ENCODE results near the gene ILDR2. TPM values are rescaled to one million over a fixed set of nuclear protein-coding genes. Genes with fewer than 3 reads are reported as not detected.

Gene ILDR2, protein sequence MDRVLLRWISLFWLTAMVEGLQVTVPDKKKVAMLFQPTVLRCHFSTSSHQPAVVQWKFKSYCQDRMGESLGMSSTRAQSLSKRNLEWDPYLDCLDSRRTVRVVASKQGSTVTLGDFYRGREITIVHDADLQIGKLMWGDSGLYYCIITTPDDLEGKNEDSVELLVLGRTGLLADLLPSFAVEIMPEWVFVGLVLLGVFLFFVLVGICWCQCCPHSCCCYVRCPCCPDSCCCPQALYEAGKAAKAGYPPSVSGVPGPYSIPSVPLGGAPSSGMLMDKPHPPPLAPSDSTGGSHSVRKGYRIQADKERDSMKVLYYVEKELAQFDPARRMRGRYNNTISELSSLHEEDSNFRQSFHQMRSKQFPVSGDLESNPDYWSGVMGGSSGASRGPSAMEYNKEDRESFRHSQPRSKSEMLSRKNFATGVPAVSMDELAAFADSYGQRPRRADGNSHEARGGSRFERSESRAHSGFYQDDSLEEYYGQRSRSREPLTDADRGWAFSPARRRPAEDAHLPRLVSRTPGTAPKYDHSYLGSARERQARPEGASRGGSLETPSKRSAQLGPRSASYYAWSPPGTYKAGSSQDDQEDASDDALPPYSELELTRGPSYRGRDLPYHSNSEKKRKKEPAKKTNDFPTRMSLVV
- polyA plus RNA-seq (ENCODE audit: insufficient read length in 4 of 4) = 10 to 100 TPM in 3 of 4 donors, 1 to 10 TPM in 1; 3.0 to 15.6 (median 15.1) TPM

DNA sequence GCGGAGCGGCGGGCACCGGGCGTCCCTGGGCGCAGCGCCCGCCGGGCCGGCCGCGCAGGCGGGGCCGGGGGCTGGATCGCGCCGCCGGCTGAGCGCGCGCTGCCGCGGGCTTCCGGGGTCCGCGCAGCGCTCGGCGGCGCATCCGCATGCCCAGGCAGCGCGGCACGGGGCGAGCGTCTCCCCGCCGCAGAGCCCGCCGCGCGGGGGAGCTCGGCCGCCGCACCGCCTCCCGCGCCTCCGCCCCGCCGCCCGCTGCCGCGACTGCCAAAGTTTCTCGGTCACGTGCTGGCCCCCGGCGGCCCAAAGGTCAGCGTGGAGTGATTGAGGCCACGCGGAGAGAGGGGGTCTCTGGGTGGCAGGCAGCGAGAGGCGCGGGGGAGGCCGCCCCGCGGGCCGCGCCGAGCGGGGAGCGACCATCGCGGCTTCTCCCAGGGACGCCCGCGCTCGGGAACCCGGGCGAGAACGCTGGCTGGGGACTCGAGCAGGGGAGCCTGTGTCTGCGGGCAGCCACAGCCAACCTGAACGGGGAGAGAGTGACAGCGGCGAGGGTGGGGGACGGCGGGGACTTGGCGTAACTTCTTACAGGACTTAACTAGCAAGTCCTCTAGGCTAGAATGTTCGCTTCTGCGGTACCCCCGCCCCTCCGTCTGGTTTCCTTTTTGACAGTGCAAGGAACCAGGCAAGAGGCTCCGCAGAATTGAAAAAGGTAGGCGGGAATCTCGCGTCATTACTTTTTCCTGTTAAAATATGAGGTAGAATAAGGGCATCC lies at the start of gene ILDR2:
TSS of gene ILDR2 (minus strand) at position 180 of the 769 bp plus-strand sequence. CDS start 272 bp downstream, outside the sequence.
- no peak for DNase-seq (ENCODE audit: low read depth in 4 of 4, low spot score in 3 of 4)

DNA sequence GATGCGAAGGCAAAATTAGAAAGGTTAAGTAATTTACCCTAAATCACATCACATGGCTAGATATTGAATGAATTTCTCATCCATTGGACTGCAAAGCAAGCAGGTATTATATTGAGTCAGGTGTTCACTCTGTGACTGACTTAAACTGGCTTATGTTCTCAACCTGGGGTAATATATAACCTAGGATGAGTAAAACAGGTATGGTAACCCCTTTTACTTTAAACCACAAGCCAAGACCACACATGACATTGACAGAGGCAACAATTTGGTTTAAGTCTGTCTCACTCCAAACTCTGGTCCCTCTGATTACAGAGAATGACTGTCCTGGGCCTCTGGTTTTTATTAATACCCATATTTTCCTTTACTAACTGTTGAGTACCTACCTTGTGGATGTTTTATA lies 47.0 kb upstream of the ILDR2 start:
- DNase-seq (ENCODE audit: low read depth in 4 of 4, low spot score in 3 of 4) = no peak

DNA sequence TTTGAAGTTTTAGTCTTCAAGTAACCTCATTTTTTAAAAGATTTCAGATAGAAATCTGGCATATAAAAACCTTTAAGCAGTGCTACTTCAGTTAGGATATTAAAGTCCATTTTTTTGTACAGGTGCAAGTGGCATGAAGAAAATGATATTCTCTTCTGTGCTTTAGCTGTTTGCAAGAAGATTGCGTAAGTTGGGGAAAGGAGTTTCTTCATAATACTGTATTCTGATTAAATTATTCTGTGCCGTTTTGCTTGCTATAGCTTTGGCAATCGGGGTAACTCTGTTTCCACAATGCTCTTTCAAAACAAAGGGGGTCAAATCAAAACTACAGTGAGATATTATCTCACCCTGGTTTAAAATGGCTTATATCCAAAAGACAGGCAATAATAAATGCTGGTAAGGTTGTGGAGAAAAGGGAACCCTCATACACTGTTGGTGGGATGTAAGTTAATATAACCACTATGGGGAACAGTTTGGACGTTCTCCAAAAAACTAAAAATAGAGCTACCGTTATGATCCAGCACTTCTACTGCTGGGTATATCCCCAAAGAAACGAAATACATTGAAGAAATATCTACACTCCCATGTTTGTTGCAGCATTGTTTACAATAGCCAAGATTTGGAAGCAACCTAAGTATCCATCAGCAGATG lies 40.9 kb upstream of the ILDR2 start:
- DNase-seq (ENCODE audit: low read depth in 4 of 4, low spot score in 3 of 4) = no peak

DNA sequence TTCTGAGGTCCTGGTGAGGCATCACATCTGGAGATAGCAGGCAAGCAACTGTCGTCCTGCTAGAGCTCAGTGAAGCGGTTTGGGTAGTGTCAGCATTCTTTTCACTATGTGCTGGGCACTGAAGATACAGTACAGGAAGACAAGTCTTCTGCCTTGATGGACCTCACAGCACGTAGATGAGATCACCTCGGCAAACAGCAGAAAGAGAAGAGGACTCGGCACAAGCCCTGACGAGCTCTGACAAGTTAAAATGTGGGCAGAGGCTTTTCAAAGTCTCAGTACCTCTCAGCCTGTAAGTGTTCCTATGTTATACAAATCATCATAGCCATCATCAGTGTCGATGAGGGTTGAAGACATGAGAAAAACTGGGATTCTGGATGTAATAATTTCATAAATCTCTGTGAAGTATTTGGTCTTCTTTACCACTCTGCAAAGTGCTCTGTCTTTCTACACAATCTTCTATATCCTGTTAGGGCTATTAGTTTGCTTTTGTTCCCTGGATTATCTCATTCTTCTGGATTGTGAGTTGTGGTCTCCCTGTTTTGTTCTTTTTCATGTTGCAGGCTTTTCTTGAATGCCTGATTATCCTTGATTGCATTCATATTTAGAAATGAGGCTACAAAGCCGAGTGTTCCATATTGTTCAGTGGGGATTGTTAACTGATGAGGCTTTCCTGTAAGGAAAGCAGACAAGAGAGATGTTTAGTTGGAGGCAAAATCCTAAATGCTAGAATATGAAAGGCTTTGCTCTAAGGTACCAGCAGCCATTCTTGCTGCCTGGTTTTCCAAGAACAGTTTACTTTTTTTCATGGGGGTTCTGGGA lies 38.0 kb upstream of the ILDR2 start:
- peak in 1 of 4 donors; percentile 7 for DNase-seq (ENCODE audit: low read depth in 4 of 4, low spot score in 3 of 4)

DNA sequence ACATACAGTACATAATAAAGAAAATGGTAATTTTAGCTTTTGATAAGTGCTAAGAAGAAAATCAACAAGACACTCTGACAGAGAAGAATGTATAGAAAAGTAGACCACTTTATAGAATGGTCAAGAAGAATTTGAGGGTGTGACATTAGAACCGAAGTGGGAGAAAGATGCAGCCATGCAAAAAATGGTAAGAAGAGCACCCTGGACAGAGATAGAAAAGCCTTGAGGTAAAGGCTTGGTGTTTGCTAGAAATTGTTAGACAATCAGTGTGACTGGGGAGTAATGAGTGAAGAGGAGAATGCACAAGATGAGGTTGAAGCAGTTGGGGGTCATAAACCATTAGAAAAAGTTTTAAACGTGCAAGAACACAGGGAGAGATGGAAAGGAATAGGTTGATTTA lies 37.2 kb upstream of the ILDR2 start:
- DNase-seq (ENCODE audit: low read depth in 4 of 4, low spot score in 3 of 4) = no peak

DNA sequence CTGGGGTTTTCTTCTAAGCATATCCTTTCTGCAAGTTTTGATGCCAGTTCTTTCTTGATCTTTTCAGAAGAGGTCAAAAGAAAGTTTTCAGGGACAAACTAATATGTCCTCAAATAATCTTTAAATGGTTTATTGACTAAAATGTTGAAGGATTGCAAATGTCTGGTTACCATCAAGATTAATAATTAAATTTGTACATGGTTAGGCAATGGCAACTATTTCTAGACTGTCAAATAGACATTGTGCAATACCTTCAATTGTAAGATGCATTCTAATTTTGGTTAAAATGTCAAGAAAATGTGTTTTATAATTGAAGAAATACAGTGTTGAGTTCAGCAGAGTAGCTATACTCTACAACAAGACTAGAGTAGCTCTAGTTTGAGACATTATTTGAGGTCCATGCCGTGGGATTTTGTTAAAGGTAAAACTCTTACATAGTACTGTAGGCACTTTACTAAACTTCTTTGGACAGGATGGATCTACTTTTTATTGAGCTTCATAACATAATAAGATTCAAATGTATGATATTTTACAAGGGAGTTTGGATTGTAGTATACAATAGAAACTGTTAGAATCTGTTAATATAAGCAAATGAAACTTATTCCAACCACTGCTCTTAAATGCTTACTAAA lies 36.3 kb upstream of the ILDR2 start:
- no peak for DNase-seq (ENCODE audit: low read depth in 4 of 4, low spot score in 3 of 4)

DNA sequence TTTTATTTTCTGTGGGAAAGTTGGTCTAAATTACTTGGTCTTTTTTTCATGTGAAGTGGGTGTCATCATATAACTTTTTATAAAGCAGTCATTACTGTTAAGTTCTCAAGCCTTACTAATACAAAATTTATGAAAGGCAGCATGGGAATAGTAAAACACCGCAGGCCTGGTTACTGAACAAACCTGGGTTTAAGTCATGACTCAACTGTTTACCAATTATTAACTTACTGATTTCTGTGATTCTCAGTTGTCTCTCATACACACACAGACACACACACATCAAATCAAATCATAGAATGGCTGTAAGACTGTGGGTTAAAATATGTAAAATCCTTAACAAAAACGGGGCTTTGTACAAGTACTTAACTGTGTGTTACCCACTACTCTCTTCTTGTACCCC lies 28.4 kb upstream of the ILDR2 start:
- DNase-seq (ENCODE audit: low read depth in 4 of 4, low spot score in 3 of 4) = no peak

DNA sequence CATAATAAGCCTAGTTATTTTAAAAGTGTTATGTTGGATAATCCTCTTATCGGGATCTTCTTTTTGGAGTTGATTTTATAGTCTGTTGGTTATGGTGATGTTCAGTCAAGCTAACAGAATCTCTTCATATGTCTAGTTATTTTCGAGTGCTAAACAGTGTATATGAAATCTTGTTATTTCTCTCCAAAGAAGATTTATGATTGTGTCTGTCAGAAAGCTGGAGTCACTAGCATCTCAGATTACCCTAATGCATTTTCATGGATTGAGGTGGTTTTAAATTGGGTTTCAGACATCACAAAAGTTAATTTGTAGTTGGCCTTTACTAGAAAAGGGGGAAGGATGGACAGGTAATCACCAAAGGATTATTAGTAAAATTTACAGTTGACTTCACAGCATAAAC lies 27.0 kb upstream of the ILDR2 start:
- no peak for DNase-seq (ENCODE audit: low read depth in 4 of 4, low spot score in 3 of 4)

DNA sequence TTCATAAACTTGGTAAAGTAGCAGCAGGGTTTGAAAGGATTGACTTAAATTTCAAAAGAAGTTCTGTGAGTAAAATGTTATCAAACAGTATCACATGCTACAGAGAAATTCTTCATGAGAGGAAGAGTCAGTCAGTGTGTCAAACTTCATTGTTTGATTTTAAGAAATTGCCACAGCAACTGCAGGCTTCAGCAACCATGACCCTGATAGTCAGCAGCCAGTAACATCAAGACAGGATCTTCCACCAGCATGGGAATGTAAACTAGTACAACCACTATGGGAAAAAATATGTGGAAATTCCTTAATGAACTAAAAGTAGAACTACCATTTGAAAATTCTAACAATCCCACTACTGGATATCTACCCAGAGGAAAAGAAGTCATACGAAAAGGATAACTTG lies 25.2 kb upstream of the ILDR2 start:
- no peak for DNase-seq (ENCODE audit: low read depth in 4 of 4, low spot score in 3 of 4)

DNA sequence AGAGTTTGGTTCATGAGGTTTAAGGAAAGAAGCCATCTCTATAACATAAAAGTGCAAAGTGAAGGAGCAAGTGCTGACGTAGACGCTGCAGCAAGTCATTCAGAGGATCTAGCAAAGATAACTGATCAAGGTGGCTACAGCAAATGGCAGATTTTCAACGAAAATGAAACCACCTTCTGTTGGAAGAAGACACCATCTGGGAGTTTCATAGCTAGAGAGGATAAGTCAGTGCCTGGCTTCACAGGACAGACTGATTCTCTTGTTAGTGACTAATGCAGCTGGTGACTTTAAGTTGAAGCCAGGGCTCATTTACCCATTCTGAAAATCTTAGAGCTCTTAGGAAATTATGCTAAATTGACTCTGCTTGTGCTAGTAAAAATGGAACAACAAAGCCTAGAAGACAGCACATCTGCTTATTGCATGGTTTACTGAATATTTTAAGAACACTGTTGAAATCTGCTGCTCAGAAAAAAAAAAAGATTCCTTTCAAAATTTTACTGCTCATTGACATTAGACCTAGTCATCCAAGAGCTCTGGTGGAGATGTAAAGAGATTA lies 24.2 kb upstream of the ILDR2 start:
- no peak for DNase-seq (ENCODE audit: low read depth in 4 of 4, low spot score in 3 of 4)

DNA sequence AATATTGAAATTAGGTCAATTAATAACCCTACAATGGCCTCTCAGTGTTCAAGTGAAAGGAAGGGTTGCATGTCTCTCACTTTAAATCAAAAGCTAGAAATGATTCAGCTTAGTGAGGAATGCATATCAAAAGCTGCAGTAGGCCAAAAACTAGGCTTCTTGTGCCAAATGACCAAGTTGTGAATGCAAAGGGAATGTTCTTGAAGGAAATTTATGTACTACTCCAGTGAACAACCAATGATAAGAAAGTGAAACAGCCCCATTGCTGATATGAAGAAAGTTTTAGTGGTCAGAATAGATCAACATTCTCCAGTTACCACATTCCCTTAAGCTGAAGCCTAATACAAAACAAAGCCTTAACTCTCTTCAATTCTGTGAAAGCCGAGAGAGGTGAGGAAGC lies 23.7 kb upstream of the ILDR2 start:
- DNase-seq (ENCODE audit: low read depth in 4 of 4, low spot score in 3 of 4) = no peak

DNA sequence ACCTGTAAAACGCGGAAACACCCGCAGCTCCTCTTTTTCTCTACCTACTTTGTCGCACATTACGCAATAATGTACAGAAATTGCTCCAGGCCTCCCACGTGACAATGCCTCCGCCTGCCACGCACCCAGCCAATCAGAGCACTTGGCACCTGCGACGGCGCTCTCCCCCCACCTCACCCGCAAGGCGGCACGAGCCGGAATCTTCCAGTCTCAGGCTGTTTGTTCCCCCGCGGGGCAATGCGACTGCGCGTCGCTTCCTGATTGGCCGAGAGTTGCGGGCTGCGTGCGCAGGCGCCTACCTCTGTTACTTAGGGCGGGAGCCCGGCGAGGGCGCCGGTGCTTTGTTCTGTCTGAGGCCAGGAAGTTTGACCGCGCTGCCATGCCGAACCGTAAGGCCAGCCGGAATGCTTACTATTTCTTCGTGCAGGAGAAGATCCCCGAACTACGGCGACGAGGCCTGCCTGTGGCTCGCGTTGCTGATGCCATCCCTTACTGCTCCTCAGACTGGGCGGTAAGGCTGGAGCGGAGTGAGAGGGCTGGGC lies 13.7 kb upstream of the ILDR2 start, which contains the start of gene MAEL:
TSS of gene MAEL (plus strand) at position 307 of the 542 bp plus-strand sequence. CDS start at position 380, 73 bp downstream.
- DNase-seq (ENCODE audit: low read depth in 4 of 4, low spot score in 3 of 4) = no peak

DNA sequence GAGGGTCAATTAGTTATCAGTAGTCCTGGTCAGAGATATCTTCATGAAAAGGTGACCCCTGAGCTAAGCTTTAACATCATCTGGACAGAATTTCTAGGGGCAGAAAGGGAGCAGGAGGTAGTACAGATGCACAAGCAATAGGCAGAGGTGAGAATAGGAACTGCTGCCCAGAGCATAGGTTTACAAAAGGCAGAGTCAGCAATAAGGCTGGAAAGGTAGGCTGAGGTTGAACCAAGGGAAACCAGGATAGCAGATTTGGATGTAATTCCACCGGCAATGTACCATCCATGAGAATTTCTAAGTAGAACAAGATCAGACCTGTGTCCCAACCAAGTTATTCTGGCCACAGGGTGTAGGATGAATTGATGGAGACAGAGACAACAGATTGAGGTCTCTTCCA lies 6.2 kb upstream of the ILDR2 start:
- no peak for DNase-seq (ENCODE audit: low read depth in 4 of 4, low spot score in 3 of 4)

DNA sequence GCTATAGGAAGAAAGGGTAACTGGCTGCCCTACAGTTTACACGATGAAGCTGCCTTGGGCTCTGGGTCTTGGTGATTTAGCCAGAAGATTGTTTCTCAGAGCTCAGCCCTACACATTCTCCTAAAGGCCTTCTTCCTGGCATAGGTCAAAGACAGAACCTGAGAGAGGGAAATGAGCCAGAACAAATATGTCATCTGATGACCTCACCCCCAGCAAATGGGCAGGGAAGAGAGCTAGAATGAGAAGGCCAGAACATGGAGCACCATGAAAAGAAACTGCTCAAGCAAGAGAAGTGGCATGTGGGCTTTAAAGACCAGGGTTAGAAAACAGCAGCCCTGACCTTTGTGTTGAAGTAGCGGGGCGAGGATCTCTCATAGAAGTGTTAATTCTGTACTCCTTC lies 5.5 kb upstream of the ILDR2 start:
- no peak for DNase-seq (ENCODE audit: low read depth in 4 of 4, low spot score in 3 of 4)

DNA sequence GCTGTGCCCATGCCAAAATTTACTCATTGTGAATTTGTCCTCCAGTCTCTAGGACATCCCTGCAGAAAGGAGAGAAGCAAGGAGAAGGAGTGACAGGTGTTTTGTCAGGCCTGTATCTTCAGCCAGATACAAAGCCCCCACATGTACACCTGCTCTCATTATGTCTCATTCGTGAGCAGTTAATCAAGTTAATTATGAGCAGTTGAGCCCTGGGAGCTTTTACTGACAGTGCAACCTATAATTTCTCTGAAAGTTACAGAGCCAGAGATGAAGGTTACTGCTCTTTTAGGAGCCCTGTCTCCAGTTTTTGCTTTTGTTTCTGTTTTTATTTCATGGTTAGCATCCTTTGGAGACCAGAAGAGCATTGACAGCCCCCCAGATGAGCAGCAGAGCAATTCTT lies 5.0 kb upstream of the ILDR2 start:
- no peak for DNase-seq (ENCODE audit: low read depth in 4 of 4, low spot score in 3 of 4)

DNA sequence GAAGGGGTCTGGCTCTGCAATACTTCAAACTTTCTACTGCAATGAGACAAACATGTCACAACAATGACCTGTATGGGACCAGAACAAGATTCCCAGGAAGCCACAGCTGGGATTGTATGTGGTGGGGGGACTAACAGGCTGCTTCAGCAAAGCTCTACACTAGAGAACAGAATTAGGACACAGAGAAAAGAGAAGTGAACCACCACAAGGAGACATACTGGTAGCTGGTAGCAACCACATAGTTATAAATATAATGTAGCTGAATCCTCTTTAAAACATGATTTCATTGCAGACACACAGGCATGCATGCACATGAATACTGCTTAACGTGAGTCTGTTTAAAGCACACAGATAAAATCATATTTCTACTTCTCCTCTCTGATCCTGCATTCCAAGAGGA lies 3.5 kb upstream of the ILDR2 start:
- DNase-seq (ENCODE audit: low read depth in 4 of 4, low spot score in 3 of 4) = no peak

DNA sequence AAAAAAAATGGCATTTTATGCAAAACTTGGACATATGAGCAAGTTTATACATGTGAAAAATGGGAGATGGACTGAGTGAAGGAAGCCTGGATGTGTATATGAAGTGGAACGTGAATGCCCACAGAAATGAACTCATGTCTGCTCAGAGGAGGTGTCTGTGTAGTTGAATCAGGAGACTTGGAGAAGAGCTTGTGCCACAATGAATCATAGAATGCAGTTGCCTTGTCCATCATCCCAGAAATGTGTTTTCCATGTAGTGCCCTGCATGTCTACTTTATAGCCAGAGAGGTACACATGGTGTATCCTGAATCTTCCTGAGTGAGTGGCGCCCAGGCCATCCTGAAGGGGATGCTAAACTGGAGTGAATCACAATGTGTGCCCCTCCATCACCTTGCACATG lies 2.6 kb upstream of the ILDR2 start:
- no peak for DNase-seq (ENCODE audit: low read depth in 4 of 4, low spot score in 3 of 4)

DNA sequence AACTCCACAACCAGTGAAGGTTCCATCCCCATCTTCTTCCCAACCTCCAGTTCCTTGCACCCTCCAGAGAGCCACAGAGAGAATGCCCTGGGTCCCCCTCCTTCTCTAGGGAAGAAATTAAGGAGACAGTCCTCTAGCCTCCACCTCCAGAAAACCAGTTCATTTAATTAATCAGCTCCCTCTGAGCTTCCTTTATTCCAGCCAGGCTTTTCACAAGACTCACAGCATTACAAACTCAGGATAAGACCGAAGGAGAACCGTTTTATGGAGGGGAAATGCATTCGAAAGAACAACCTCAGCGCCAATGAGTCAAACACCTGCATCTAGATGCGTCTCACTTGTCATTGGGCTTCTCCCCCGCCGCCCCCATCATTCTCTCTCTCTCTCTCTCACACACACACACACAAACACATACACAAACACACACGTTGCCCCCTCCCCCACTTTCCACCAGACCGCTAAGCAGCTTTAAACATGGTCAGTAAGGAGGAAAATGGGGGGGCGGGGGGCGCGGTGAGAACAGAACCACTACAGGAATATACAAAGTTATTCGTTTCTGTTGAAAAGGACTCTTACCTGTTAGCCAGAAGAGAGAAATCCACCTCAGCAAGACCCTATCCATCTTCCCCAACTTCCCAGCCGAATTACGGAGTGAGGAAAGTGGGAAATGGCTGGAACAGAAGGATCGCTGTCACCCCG lies 544 bp downstream of the ILDR2 start:
- no peak for DNase-seq (ENCODE audit: low read depth in 4 of 4, low spot score in 3 of 4)

Measured in left renal pelvis (tissue), 4 donors.